LoVo (cell line): Measurements from ENCODE around the gene SLC25A3.
"Not testable (repeated sequence)": the region's sequence is repeated elsewhere in the genome, so short reads cannot be mapped to it uniquely, and the experiment has no call there.

Source experiments
- DNase-seq: peaks from one replicate; pipeline ENCODE4 v3.0.0-alpha.2; 2016; ENCODE audit warnings: low spot score

Gene SLC25A3

GRCh38 chr12:98594050-98594835 is 757 bp downstream of the SLC25A3 start:
- peak; percentile 32 for DNase-seq

DNA sequence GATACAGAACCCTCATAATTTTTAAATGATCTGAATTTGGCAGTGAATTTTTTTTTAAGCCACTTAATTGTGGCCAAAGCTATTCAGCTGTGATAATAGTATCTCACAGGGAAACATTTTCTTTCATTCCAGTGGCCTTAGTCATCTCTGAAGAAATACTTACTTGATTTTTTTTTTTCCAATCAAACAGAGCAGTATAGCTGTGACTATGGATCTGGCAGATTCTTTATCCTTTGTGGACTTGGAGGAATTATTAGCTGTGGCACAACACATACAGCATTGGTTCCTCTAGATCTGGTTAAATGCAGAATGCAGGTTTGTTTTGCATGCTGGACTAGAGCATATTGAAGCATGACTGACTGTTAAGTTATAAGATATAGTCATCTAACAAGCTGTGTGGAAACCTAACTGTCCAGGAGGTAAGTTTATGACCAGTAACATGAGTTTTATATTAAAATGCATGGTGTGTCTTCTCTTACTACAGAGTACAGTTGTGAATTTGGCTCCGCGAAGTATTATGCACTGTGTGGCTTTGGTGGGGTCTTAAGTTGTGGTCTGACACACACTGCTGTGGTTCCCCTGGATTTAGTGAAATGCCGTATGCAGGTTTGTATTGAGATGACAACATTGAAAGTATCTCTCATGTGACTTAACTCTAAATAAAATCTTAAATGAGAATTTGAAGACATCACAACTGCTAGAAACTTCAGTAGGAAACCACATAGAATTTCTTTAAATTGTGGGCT is 1.9 kb downstream of the SLC25A3 start:
- peak; percentile 64 for DNase-seq

GRCh38 chr12:98597313-98597712 is 3.8 kb downstream of the SLC25A3 start:
- not testable (repeated sequence) for DNase-seq

- DNase-seq, result no peak
Observed at GRCh38 chr12:98601924-98602323, 8.4 kb downstream of the SLC25A3 start.

- DNase-seq, result no peak
Observed at GRCh38 chr12:98606359-98606988, 13.0 kb downstream of the SLC25A3 start.

- DNase-seq, result no peak
Observed at GRCh38 chr12:98610596-98610995, 17.1 kb downstream of the SLC25A3 start.

- no peak for DNase-seq
Observed at GRCh38 chr12:98612696-98613334, 19.3 kb downstream of the SLC25A3 start.

DNA sequence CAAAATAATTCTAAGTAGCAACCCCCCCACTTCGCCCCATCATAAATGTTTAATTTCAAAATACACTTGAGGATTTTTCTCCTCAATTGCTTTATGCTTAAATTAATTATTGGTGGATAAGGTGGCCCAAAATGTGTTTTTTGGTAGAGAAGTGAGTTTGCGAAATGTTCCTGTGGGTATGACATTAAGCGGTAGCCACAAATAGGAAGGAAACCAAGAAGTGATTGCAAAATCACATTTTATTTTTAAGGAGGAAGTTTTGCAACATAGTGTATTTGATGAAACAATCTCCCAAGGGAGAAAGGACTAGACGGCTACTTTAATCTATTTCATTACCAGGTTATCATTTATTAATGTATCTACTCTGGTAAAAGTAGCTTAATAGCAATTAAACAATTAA is 25.5 kb downstream of the SLC25A3 start:
- DNase-seq, result no peak

- peak; percentile 44 for DNase-seq
Observed at GRCh38 chr12:98635657-98636323, 42.3 kb downstream of the SLC25A3 start.

DNA sequence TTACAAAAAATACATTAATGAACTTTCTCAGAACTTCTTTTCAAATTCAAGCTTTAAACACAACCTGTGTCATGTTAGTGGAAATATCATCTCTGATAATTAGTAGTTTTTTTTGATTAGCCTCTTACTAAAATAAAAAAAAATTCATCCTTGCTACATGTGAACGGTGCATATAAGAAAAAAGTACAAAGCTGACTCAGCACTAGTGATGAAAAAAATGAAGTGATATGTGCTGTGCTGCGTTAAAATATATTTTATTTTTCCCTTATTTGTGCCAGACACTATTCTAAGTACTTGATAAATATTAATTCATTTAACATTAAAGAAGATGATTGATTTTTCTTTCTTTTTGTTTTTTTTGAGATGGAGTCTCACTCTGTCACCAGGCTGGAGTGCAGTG is 43.6 kb downstream of the SLC25A3 start:
- DNase-seq, result no peak

- no peak for DNase-seq
Observed at GRCh38 chr12:98638009-98638408, 44.5 kb downstream of the SLC25A3 start.

GRCh38 chr12:98639491-98639890 is 46.0 kb downstream of the SLC25A3 start:
- no peak for DNase-seq

DNA sequence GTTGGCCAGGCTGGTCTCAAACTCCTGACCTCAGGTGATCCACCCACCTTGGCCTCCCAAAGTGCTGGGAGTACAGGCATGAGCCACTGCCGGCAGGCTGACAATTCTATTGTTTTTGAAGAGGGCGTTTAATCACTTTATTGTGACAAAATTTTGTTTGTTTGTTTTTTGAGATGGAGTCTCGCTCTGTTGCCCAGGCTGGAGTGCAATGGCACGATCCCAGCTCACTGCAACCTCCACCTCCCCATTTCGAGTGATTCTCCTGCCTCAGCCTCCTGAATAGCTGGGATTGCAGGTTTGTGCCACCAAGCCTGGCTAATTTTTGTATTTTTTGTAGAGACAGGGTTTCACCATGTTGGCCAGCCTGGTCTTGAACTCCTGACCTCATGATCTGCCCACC is 49.3 kb downstream of the SLC25A3 start:
- not testable (repeated sequence) for DNase-seq

DNA sequence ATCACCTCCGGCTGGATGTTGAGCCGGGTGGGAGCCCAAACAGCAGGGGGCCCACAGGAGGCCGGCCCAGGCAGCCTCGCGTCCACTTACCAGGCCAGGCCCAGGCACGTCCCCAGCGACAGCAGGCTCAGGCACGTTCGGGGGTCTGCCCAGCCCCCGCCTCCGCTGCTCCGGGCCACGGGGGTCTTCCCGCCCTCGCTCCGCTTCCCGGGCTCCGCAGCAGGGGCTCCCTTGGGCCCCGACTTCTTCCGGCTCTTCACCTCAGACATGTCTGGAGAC is 50.9 kb downstream of the SLC25A3 start:
- no peak for DNase-seq

GRCh38 chr12:98644712-98645571 is 51.5 kb downstream of the SLC25A3 start, which contains the start of the genes APAF1 and IKBIP:
APAF1 (plus strand) TSS chr12:98645290; CDS start chr12:98648360, 3,070 bp downstream.
IKBIP (minus strand) TSS chr12:98644788; CDS start chr12:98644701, 87 bp downstream.
- peak; percentile 99 for DNase-seq

DNA sequence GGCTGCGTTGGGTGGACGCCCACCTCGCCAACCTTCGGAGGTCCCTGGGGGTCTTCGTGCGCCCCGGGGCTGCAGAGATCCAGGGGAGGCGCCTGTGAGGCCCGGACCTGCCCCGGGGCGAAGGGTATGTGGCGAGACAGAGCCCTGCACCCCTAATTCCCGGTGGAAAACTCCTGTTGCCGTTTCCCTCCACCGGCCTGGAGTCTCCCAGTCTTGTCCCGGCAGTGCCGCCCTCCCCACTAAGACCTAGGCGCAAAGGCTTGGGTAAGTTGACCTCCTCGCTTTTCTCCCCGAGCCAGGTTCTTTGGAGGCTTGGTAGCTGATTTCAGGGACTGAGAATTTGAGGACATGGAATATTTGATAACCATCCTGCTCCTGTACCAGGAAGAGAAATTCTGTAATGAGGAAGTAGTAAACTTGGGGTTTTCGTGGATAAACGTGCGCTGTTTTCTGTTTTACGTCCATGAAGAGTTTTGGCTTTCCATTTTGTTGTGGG is 52.1 kb downstream of the SLC25A3 start:
- peak; percentile 30 for DNase-seq

DNA sequence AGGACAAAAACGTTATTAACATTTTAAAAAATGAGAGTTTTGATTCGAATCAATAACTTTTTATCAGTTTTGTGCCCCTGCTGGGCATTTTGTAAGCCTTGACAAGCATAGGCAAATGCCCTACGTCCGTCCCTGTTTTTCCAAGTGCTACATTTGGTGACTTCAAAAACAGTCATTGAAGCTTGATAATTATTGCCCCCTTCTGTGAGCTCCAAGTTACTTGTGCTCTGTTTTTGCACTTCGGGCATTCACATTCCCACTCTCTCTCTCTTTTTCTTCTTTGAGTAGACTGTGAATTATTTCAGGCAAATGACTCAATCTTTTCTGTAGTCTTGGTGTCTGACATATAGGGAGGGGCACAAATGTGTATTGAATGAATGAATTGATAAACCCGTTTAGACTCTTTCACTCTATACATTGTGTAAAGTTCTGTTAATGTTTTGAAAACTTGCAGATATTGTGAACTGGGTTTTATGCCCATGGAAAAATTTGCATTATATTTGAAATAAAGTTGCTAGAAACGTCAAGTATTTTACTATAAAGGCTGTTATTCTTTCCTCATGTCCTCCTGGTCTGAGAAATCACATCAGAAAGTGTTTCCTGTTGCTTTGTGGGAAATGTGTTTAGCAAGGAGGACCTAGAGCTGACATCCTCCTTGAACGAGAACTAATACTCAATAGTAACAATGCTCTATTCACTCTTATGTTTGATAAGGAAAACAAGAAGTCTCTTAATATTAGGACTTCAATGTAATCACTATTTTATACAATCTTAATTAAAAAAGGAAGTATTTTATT is 53.0 kb downstream of the SLC25A3 start:
- peak; percentile 17 for DNase-seq

- DNase-seq, result no peak
Observed at GRCh38 chr12:98651328-98651727, 57.8 kb downstream of the SLC25A3 start.

- peak; percentile 59 for DNase-seq
Observed at GRCh38 chr12:98653866-98654493, 60.5 kb downstream of the SLC25A3 start.
